Sigmoid colon (tissue), 7 donors: ENCODE data around the gene SPATA6. TPM values are rescaled to one million over a fixed set of nuclear protein-coding genes. Genes with fewer than 3 reads are reported as not detected.

ENCODE experiments used
- DNase-seq: peaks from one replicate; pipeline ENCODE4 v3.0.0-alpha.2; 2019
- H3K27ac ChIP-seq, 4 donors: fragments of 200-600 bp; sonication (generic); one replicate each; pipeline ENCODE4 v1.5.1; 2016 to 2019; ENCODE audit warnings: mild to moderate bottlenecking in 1 of 4
- H3K27me3 ChIP-seq, 3 donors: fragments of 200-600 bp; sonication (generic); one replicate each; pipeline ENCODE4 v1.5.1; 2019; ENCODE audit warnings: mild to moderate bottlenecking in 1 of 3
- H3K36me3 ChIP-seq, 4 donors: fragments of 200-600 bp; sonication (generic); one replicate each; pipeline ENCODE4 v1.5.1; 2016 to 2019
- H3K4me1 ChIP-seq, 4 donors: fragments of 200-600 bp; sonication (generic); one replicate each; pipeline ENCODE4 v1.5.1; 2017 to 2019
- H3K4me3 ChIP-seq, 4 donors: fragments of 200-600 bp; sonication (generic); one replicate each; pipeline ENCODE4 v1.5.1; 2017 to 2019; ENCODE audit warnings: mild to moderate bottlenecking in 2 of 4, moderate library complexity in 1 of 4
- H3K9me3 ChIP-seq, 4 donors: fragments of 200-600 bp in 3 of 4; sonication (generic) in 3 of 4; one replicate each; pipeline versions ENCODE4 v1.5.1 to v1.6.1; 2013 to 2019
- EP300 ChIP-seq, 4 donors: sonication (generic); formaldehyde crosslinking; IDR thresholded peaks; one replicate each; pipeline ENCODE4 v1.6.1; 2017; ENCODE audit warnings: antibody characterized with exemption in 4 of 4
- POLR2A ChIP-seq, 2 donors: fragments of 450-650 bp; IDR thresholded peaks; one replicate each; pipeline ENCODE4 v1.6.1; 2016; ENCODE audit warnings: antibody characterized with exemption in 2 of 2, mild to moderate bottlenecking in 2 of 2, moderate library complexity in 2 of 2
- POLR2AphosphoS5 ChIP-seq, 4 donors: sonication (generic); formaldehyde crosslinking; IDR thresholded peaks; one replicate each; pipeline ENCODE4 v1.6.1; 2017; ENCODE audit warnings: antibody characterized with exemption in 4 of 4
- WGBS, 2 donors: extraction: QIAGEN DNeasy Blood & Tissue Kit; methylation state at CpG; one replicate each; pipeline ENCODE4 v1.1.7; 2013; 5-methylcytosine and 5-hydroxymethylcytosine counted together
- intact Hi-C: fragments of 100-400 bp; cut with DNase I; formaldehyde crosslinking; loops from one replicate; pipeline ENCODE4 v1.15.1; 2023
- polyA plus RNA-seq, 3 donors: library from polyadenylated mRNA; stranded (reverse); fragments of 200-250 nt; gene quantifications; one replicate each; pipeline ENCODE4 v1.2.3, GENCODE V29; 2013
- small RNA-seq, 3 donors: library from RNA; depleted of rRNA; stranded (forward); fragments of <200 nt; gene quantifications; one replicate each; pipeline ENCODE3, GENCODE V24; 2016
- total RNA-seq, 4 donors: library from RNA; depleted of rRNA; stranded (reverse); fragments of >200 nt; gene quantifications; one replicate each; pipeline ENCODE4 v1.1.0, GENCODE V29; 2016
- TF ChIP-seq, protein P1 (sequence below), 4 experiments: fragments of 450-650 bp in 3 of 4; fragments of 200-600 bp in 1 of 4; IDR thresholded peaks; one replicate each; pipeline ENCODE4 v1.5.1; 2016 to 2019; ENCODE audit warnings: antibody characterized with exemption in 4 of 4, mild to moderate bottlenecking in 3 of 4, moderate library complexity in 2 of 4
- donor health status: healthy with polysubstance abuse.
- donor health status: Bipolar disorder and iron deficiency.
- donor health status: healthy.

Gene SPATA6
- total and polyA plus RNA-seq, 7 donors = 3.7 to 31.4 (median 17.6) TPM

DNA sequence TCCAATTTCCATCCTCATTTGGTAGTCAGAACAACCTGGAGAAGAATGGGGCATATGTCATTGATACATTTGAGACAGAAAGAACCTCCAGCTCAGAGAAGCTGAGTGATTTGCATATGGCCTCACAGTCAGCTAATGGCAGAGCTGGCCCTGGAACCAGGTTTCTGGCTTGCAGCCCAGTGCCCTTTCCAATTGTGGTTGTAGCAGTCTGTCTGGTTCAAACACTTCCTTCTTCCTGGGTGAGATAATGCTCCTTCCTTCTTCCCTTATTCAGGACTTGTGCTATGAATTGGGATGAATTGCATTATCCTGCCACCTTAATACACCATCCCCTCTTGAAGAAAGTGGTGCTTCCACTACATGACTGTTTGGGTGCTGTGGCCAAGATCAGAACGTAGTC lies 225.3 kb downstream of the SPATA6 start:
- Histone ChIP-seq H3K9me3 (no peaks in the 10 kb centered on the region), H3K27me3 (no peaks in the 10 kb centered on the region), H3K27ac (no peak overlapping the region), H3K4me1 (no peaks in the 10 kb centered on the region), H3K36me3 (no peaks in the 10 kb centered on the region), H3K4me3 (no peak overlapping the region)
- DNase-seq = no peak
- TF ChIP-seq POLR2AphosphoS5 (IDR thresholded peaks at IDR 0.05) = no peak
- TF ChIP-seq EP300 (IDR thresholded peaks at IDR 0.05) = no peak
- no peak for TF ChIP-seq POLR2A (IDR thresholded peaks at IDR 0.05)
- TF ChIP-seq, protein P1, sequence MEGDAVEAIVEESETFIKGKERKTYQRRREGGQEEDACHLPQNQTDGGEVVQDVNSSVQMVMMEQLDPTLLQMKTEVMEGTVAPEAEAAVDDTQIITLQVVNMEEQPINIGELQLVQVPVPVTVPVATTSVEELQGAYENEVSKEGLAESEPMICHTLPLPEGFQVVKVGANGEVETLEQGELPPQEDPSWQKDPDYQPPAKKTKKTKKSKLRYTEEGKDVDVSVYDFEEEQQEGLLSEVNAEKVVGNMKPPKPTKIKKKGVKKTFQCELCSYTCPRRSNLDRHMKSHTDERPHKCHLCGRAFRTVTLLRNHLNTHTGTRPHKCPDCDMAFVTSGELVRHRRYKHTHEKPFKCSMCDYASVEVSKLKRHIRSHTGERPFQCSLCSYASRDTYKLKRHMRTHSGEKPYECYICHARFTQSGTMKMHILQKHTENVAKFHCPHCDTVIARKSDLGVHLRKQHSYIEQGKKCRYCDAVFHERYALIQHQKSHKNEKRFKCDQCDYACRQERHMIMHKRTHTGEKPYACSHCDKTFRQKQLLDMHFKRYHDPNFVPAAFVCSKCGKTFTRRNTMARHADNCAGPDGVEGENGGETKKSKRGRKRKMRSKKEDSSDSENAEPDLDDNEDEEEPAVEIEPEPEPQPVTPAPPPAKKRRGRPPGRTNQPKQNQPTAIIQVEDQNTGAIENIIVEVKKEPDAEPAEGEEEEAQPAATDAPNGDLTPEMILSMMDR (IDR thresholded peaks at IDR 0.05) = no peak
- intact Hi-C loops = no loop called here
- WGBS, 2 donors = 55 to 57% methylated on average over 1 of the region's 1 CpG

Small RNAs within 50 kb of the gene (small RNA-seq; reads per million reads assigned to genes)
- 0 reads per million in 3 donors for gene RNU4-61P
- 0 reads per million in 3 donors for gene RNU6-723P

Other genes starting within 250 kb of the SPATA6 start
- gene SLC5A9, start 249.5 kb downstream of the SPATA6 start, total RNA-seq = not detected
- gene SLC5A9, start 249.5 kb downstream of the SPATA6 start, polyA plus RNA-seq = 1 to 10 TPM in 1 of 3 donors, under 1 TPM in 1, not detected in 1; 0.69 to 1.5 TPM